GM12864 (cell line): ENCODE data around the gene NDP.

Experiments
- DNase-seq: peaks from one replicate; pipeline ENCODE4 v3.0.0-alpha.2; 2011; ENCODE audit warnings: low read depth
- H3K4me3 ChIP-seq: 2 replicates; pipeline ENCODE4 v1.5.1; 2011; ENCODE audit warnings: mild to moderate bottlenecking, low read depth, low read length, control low read depth
- CTCF ChIP-seq: IDR thresholded peaks from 2 replicates; pipeline ENCODE4 v1.5.1; 2011; ENCODE audit warnings: low read depth, mild to moderate bottlenecking, moderate library complexity, low read length, control low read depth, inconsistent platforms; ENCODE audit errors: missing control alignments

Gene NDP

DNA sequence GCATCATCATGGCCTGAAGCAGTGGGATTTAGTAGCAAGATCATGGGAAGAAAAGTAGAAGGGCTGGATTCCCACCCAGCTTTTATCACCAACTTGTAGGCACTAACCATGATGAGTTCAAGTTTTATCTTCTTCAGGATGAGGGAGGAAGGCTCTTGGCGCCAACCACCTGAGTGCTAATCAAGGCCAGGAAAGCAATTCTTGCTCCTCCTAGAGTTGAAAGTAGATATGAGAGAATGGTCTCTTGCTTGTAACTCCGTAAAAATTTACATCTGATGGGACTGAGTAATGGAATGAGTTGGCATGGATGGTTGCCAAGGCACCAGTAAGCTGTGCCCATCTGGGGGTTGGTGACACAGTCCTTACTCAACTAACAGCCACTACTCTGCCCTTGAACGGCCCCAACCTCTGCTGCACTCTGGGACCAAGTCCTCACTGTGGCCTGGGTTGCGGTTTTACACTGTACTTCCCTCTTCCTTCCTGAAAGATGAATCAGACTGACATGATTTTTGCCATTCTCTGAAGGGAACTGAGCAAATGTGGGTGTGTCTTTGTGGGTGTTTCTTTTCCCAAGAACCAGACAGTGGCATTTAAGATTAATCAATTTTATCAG lies 39.4 kb upstream of the NDP start:
- TF ChIP-seq CTCF: no peak

GRCh38 chrX:44011506-44011905 lies 38.3 kb upstream of the NDP start:
- no peak for TF ChIP-seq CTCF
- no peak for DNase-seq
- no peak overlapping the region for H3K4me3 ChIP-seq

More for the DNA sequence above, 39.4 kb upstream of the NDP start:
- no peak overlapping the region for H3K4me3 ChIP-seq
- no peak for DNase-seq

- H3K4me3 ChIP-seq: no peak overlapping the region
- DNase-seq: no peak
- no peak for TF ChIP-seq CTCF
Observed at GRCh38 chrX:44010626-44011025, 37.4 kb upstream of the NDP start.

DNA sequence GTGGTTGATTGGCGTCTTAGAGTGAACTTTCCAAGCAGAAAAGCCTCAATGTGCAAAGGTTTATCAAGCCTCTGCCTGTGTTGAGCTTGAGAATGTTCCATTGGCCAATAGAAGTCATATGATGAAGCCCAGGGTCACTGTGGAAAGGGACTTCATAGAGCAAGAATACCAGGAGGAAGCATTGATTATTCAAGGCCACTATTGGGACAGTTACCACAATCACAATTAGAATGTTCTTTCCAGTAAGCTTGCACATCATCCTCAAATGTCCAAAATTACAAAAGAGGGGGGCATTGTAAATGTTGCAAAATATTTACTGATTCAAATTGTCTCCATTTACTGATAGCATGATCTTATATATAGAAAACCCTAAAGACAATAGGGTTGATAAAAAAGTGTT lies 32.9 kb upstream of the NDP start:
- no peak for DNase-seq
- TF ChIP-seq CTCF: no peak
- H3K4me3 ChIP-seq: no peak overlapping the region

GRCh38 chrX:44003975-44004374 lies 30.8 kb upstream of the NDP start:
- DNase-seq: no peak
- no peak overlapping the region for H3K4me3 ChIP-seq
- TF ChIP-seq CTCF: no peak

- no peak for TF ChIP-seq CTCF
- no peak overlapping the region for H3K4me3 ChIP-seq
- DNase-seq: no peak
Observed at GRCh38 chrX:44002567-44002966, 29.4 kb upstream of the NDP start.

DNA sequence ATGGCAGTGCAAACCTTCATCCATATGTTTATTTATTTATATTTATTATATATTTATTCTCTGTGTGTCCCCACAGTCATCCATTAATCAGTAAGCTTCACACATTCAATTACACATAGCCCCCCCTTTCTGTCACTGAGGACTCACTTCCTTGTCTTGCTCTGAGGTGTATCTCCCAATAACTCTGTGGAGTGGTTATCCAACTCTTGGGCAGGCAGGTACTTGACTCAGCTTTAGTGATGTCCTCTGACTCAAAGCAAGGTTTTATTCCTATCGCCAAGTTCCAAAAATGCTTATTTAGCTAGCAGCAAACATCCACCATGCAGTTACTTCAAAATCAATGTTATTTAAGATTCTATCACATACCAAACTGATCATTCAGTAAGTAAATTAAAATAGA lies 25.2 kb upstream of the NDP start:
- TF ChIP-seq CTCF: no peak
- no peak overlapping the region for H3K4me3 ChIP-seq
- DNase-seq: no peak
